ENCODE measurements around the gene MUC5AC.
"Not testable (repeated sequence)": the region's sequence is repeated elsewhere in the genome, so short reads cannot be mapped to it uniquely, and the experiment has no call there.

Gene MUC5AC

DNA sequence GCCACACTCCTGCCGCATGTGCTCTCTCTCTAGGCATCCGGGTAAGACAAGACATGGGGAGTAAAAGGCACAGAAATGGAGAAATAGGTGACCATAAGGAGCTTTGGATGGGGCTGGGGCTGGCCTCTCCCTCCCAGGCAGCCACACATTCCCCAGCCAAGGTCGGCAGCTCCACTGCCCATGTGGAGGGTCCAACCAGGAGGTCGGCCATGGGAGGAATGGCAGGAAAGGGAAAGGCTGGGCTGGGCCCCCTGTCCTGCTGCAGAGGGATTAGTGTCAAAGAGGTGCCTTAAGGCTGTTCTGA, 460 bp upstream of the MUC5AC start:
- ChIA-PET CTCF (no interaction called here), POLR2A (no interaction called here)
- DNase-seq (ENCODE audit: low read depth, low spot score) = no peak
- TF ChIP-seq, protein P1, sequence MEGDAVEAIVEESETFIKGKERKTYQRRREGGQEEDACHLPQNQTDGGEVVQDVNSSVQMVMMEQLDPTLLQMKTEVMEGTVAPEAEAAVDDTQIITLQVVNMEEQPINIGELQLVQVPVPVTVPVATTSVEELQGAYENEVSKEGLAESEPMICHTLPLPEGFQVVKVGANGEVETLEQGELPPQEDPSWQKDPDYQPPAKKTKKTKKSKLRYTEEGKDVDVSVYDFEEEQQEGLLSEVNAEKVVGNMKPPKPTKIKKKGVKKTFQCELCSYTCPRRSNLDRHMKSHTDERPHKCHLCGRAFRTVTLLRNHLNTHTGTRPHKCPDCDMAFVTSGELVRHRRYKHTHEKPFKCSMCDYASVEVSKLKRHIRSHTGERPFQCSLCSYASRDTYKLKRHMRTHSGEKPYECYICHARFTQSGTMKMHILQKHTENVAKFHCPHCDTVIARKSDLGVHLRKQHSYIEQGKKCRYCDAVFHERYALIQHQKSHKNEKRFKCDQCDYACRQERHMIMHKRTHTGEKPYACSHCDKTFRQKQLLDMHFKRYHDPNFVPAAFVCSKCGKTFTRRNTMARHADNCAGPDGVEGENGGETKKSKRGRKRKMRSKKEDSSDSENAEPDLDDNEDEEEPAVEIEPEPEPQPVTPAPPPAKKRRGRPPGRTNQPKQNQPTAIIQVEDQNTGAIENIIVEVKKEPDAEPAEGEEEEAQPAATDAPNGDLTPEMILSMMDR (IDR thresholded peaks at IDR 0.05; ENCODE audit: insufficient read depth, low read length, missing control alignments) = no peak
- no peak overlapping the region for H3K4me3 ChIP-seq (ENCODE audit: low read depth, low read length)

DNA sequence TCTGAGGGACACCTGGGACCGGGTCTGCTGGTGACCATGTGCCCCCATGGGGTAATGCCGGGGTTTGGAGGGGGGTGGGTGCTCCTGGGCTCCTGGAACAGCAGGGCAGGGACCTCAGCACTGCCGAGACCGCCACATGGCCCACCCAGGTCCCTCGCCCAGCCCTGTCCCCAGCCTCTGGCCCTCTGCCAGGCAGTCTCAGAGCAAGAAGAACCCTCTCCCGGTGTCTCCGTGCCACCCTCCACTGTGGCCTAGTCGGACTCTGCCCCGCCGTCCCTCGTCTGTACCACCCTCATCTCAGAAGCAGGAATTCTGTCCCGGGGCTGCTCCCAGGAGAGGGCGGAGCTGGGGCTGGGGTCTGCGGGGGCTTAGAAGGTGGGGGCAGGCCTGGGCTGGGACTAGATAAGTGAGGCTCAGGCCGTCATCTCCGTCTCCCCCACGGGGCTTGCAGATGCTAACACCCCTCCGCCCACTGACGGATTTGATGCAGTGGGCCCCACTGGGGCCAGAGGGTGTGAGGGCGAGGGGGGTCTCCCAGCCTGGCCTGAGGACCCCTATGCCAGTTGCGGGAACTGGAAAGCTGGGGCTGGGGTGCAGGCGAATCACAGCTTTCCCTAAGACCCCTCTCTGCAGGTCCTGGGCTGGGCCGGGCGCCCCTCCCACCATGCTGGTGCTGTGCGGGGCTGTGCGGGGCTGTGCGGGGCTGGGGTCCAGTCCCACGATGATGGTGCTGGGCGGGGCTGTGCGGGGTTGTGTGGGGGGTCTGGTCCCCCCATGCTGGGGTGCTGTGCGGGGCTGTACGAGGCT, 1.1 kb downstream of the MUC5AC start:
- DNase-seq (ENCODE audit: low read depth, low spot score) = no peak
- no peak overlapping the region for H3K4me3 ChIP-seq (ENCODE audit: low read depth, low read length)
- TF ChIP-seq, protein P1 (IDR thresholded peaks at IDR 0.05; ENCODE audit: insufficient read depth, low read length, missing control alignments) = no peak
- CTCF ChIA-PET = no interaction called here
- POLR2A ChIA-PET = no interaction called here

DNA sequence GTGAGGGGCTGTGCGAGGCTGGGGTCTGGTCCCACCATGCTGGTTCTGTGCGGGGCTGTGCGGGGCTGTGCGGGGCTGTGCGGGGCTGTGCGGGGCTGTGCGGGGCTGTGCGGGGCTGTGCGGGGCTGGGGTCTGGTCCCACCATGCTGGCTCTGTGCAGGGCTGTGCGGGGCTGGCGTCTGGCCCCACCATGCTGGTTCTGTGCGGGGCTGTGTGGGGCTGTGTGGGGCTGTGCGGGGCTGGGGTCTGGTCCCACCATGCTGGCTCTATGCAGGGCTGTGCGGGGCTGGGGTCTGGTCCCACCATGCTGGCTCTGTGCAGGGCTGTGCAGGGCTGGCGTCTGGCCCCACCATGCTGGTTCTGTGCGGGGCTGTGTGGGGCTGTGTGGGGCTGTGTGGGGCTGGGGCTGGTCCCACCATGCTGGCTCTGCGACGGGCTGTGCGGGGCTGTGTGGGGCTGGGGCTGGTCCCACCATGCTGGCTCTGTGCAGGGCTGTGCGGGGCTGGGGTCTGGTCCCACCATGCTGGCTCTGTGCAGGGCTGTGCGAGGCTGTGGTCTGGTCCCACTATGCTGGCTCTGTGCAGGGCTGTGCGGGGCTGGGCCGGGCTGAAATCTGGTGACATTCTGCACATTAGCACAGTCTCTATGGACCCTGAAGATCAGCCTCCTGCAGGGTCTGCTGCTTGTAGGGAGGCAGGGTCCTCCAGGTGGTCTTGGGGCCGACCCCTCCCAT, 1.9 kb downstream of the MUC5AC start:
- H3K4me3 ChIP-seq (ENCODE audit: low read depth, low read length); DNase-seq (ENCODE audit: low read depth, low spot score); POLR2A ChIA-PET; CTCF ChIA-PET: not testable (repeated sequence)

DNA sequence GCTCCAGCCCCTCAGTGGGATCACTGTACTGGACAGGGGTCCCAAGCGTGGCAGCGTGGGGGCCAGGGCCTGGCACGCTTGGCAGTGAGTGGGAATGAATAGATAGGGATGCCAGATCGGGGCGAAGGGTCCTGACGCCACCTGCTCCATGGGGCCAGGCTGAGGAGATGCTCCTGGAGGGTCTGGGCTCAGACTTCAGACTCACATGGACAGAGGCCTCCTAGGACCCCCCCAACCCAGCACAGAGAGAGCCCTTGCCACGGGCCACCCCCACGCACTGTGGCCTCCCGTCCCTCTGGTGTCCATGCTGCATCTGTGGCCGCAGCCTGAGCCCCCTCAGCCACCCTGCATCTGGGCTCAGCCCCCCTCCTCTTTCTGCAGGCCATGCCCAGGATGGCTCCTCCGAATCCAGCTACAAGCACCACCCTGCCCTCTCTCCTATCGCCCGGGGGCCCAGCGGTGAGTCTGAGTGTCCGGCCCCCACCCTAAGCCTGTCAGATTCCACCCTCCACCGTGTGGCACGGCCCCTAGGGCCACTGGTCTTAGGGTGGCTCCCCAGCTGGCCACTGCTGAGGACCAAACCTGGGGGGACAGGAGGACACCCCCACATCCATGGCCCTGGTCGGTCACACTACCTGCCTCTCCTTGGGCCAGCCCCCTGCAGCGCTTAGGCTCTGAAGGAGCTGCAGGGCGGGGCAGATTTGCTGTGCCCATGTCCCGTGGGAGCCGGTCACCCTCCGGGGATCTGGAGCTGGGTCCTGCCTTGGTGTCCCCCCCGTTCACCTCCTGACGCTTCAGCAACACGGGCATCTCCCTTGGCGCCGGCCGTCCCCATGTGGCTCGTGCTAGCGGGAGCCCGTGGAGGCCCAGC, 2.7 kb downstream of the MUC5AC start:
- DNase-seq (ENCODE audit: low read depth, low spot score) = no peak
- ChIA-PET CTCF (no interaction called here), POLR2A (no interaction called here)
- TF ChIP-seq, protein P1 (IDR thresholded peaks at IDR 0.05; ENCODE audit: insufficient read depth, low read length, missing control alignments) = no peak
- no peak overlapping the region for H3K4me3 ChIP-seq (ENCODE audit: low read depth, low read length)

DNA sequence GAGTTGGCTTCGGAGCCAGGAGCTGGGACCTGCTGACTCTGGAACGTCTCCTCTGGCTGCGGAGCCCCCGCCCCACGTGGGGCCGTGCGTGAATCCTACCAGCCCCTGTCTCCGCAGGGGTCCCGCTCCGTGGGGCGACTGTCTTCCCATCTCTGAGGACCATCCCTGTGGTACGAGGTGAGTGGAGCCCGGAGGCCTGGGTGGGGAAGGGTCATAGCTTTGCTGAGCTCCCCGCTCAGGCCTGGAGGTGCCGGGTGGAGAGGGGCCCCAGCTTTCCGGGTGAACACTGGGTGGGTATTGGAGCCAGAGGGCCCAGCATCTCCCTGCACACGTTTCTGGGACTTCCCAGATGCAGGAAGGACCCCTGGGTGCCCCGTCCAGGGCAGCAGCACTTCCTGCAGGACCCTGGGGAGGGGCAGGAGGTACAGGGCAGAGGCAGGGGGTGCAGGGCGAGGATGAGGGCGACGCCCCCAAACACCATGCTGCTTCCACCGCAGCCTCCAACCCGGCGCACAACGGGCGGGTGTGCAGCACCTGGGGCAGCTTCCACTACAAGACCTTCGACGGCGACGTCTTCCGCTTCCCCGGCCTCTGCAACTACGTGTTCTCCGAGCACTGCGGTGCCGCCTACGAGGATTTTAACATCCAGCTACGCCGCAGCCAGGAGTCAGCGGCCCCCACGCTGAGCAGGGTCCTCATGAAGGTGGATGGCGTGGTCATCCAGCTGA, 3.8 kb downstream of the MUC5AC start:
- ChIA-PET POLR2A (no interaction called here), CTCF (no interaction called here)
- TF ChIP-seq, protein P1 (IDR thresholded peaks at IDR 0.05; ENCODE audit: insufficient read depth, low read length, missing control alignments) = no peak
- DNase-seq (ENCODE audit: low read depth, low spot score) = no peak
- H3K4me3 ChIP-seq (ENCODE audit: low read depth, low read length) = no peak overlapping the region

DNA sequence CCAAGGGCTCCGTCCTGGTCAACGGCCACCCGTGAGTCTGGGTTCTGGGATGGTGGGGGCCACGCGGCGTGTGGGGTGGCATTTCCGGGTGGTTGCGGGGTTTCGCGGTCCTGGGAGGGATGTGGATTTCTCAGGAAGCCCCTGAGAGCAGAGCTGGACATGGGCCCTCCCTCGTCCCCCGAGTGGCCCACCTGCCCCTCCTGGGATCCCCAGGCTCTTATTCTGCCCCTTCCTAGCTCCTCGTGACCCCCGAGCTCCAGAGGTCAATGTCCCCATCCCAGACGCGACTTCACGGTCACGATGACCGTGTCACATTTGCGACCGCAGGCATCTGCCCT, 4.4 kb downstream of the MUC5AC start:
- no peak overlapping the region for H3K4me3 ChIP-seq (ENCODE audit: low read depth, low read length)
- DNase-seq (ENCODE audit: low read depth, low spot score) = no peak
- CTCF ChIA-PET = no interaction called here
- POLR2A ChIA-PET = no interaction called here
- TF ChIP-seq, protein P1 (IDR thresholded peaks at IDR 0.05; ENCODE audit: insufficient read depth, low read length, missing control alignments) = no peak

Data from AG04449 (cell line).